HG02763 (cell line): ENCODE measurements around the gene FARP1.
A peak's percentile ranks its signal among the peaks of the same experiment; 100 is the strongest.

ENCODE experiments used
- ATAC-seq: cut with Tn5 transposase; IDR thresholded peaks from one replicate; pipeline ENCODE4 v1.9.1; 2021; ENCODE audit warnings: mild to moderate bottlenecking, moderate library complexity; ENCODE audit not compliant: unreplicated experiment

The FARP1 gene

DNA sequence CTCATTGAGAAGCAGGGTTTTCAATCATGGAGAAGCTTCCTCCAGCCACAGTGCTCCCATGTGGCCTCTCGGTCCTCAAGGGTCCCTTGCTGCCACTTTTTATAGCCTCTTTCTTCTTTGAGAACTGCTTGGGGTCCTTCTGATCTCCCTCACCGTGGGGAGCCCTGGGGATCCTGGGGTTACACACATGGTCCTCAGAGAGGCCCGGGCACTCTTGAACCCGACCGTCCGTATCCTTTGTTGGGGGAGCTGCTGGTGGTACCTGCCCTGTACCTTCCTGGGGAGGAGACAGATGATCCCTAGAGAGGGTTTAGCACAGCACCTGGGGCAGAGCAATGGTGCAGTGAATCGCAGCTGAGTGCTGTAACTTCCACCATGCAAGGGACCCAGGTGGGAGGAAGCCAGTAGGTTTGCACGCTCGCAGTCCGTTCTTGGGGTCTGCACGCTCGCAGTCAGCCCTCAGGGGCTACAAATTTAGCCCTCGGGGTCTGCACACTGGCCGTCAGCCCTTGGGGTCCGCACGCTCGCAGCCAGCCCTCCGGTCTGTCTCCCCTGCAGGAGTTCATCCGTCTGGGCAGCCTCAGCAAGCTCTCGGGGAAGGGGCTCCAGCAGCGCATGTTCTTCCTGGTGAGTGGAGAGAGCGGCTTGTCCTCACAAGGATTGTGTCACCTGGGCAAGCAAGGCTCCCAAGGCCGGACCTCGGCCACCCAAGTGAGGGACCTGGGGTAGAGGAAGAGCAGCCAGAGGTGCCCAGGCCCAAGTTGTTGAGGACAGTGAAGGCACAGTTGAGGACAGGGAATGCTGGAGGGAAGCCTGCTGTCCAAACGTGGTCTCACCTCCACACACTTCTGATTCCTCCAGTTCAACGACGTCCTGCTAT is 295.6 kb downstream of the FARP1 start:
- ATAC-seq: no peak

DNA sequence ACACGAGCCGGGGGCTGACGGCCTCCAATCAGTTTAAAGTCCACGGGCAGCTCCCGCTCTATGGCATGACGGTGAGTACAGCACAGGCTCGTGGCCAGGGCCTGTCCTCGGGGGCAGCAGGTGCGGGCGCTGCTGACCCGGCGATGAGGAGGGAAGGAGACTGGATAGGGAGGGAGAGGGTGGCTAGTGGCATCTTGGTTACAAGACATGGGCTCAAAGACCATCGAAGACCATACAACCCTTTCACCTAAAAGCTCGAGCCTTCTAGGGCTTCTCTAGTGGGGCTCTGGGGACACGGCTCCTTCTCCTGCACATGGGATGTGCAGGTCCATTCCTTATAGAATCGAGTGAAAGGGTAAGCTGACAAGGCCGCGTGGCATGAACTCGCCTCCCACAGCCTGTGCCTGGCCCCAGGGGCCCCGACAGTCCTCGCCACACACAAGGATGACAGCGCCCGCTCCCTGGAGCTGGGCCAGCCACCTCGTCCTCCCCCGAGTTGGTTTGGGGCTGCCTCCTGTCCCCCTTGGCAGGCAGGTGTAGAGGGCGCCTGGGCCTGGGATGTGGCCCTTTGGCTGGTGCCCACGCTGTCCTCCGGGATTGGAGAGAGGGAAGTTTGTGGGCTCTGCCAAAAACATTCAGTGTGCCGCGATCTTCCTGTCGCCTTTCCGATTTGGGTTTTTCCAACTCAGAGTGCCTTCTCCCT is 296.4 kb downstream of the FARP1 start:
- no peak for ATAC-seq

- ATAC-seq: no peak
Observed at GRCh38 chr13:98439896-98440295, 297.0 kb downstream of the FARP1 start.

DNA sequence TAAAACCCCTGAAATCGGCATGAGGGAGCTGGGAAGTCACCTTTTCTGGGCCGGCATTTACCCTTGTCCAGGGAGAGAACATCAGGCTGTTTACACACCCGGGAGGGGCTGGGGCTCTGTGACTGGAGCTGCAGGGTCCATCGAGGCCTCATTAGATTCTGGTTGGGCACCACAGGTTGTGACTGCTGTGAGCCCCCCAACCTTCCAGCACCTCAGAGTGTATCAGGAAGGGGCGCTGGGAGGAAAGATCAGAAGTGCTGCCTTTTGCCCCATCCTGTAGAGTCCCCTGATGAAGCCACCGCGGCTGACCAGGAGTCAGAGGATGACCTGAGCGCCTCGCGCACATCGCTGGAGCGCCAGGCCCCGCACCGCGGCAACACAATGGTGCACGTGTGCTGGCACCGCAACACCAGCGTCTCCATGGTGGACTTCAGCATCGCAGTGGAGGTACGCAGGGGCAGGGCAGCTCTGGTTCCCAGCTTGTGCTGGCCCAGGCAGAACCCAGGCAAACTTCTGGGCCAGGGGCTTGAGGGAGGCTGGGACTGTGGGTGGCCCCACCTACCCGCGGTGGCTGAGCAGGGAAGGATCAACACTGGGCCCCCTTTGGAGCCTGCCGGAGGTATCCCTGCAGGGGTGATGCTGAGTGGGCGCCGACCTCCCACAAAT is 297.6 kb downstream of the FARP1 start:
- ATAC-seq: no peak

GRCh38 chr13:98441056-98441676 is 298.3 kb downstream of the FARP1 start:
- no peak for ATAC-seq

GRCh38 chr13:98442391-98443230 is 299.7 kb downstream of the FARP1 start:
- no peak for ATAC-seq

- no peak for ATAC-seq
Observed at GRCh38 chr13:98443329-98443728, 300.4 kb downstream of the FARP1 start.

GRCh38 chr13:98443800-98444325 is 301.0 kb downstream of the FARP1 start:
- ATAC-seq: no peak

DNA sequence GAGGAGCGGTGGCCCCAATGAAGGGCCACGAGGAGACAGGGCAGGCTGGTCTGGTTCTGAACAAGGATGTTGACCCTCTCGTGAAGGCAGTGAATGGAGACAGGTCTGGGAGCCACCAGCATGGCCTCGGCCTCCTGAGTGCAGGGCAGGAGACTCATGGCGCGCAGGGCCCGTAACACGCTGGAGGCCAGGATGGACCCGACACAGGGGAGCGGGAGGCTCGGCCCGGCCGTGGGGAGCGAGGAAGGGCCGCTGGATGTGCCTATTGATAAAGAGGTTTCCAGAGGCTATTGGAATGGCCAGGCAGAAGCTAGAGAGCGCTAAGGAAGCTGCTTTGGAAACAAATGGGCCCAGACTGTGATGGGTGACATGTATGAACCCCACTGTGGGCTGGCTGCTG is 301.5 kb downstream of the FARP1 start:
- no peak for ATAC-seq

GRCh38 chr13:98445340-98446233 is 302.7 kb downstream of the FARP1 start:
- ATAC-seq: peak; percentile 87

DNA sequence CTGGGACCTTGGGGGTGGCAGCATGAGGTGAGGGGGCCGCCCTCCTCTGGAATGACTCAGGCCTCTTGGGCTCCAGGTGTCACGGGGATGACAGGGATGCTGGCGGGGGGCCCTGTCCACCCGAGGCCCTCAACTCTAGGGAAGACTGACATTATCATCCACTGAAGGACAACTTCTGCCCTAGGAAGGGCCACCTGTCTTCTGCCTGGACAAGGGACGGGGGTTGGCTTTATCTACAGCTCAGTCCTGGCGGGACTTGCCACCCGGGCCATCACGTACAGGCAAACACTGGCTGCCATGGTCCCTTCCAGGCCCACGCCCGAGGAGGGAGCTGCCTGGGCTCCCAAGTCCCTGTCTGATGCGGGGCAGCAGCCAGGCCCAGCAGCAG is 303.3 kb downstream of the FARP1 start:
- ATAC-seq: no peak

GRCh38 chr13:98447130-98447529 is 304.2 kb downstream of the FARP1 start:
- ATAC-seq: no peak

GRCh38 chr13:98447881-98448641 is 305.2 kb downstream of the FARP1 start:
- no peak for ATAC-seq

DNA sequence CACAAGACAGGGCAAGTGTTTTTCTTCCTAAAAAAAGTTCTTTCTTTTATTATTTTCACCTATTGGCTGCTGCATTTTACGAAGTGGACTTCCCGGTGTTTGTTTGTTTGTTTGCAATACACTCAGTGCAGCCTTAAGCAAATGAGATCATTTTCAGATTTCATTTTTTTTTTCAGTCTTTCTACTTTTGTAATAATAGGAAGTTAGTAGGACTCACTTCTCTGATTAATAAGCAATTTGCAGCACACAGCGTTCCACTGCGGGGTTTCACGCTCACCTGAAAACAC is 305.7 kb downstream of the FARP1 start:
- no peak for ATAC-seq

DNA sequence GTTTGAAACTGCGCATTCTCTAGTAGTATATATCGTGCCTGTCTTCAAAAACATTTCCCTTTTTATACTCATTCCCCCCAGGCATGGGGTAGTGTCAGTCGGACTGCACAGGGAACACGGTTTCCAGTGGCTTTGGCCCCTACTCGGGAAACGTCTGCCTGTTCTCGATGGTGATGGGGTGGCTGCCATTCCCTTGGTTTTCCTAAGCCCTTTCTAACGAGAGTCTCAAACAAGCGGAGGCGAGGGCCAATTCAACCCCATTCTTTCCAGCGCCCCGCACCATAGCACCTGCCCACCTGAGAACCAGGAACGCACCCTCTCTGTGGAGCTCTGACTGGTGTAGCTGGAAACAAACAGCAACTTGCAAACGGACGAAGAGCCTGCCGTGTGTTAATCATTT is 306.4 kb downstream of the FARP1 start:
- no peak for ATAC-seq

DNA sequence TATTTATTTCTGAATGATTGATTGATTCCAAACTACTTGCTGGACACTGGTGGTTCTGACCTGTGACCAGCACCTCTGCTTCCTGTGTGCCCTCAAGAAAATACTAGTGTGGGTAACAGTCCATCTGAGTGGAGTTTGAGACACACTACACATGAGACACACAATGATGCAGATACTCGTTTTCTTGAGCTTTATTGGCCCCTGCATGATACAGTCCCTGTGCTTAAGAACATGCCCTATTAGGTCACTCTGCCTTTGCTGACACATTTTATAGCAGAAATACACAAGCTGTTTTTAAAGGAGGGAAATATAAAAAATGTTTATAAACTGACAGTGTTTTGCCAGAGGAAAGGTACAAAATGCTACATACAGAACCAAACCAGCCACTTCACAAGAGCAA is 307.1 kb downstream of the FARP1 start:
- no peak for ATAC-seq

DNA sequence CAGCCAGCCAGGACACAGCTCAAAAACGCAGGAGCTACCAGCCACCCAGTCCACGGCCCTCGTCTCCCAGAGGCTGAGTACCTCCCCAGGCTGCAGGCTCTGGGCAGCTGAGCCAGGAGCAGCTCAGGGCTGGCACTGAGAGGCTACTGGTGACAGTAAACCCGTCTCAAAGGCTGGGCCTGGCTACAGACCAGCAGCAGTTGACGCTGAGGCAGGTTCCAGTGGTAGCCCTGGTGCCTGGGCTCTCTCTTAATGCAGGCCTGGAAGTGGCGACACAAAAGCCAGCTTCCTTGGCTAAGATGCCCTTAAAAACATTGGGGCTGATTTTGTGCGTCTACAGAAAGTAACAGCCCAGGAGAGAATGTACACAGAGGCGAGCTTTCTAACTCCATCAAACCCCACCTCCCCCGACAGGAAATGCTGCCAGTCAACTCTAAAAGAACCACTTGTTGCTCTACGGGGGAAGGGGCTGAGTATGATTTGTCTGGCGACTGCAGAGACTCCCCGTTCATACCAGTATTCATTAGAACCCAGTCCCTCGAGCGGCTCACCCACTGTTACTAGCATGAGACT is 307.7 kb downstream of the FARP1 start:
- ATAC-seq: no peak
